HCEC 1CT (cell line): ENCODE measurements around the gene FPR2.
"Not testable (repeated sequence)": the region's sequence is repeated elsewhere in the genome, so short reads cannot be mapped to it uniquely, and the experiment has no call there.

Experiments used
- DNase-seq: peaks from one replicate; pipeline ENCODE4 v3.0.0-alpha.2; 2017

The FPR2 gene

GRCh38 chr19:51740356-51740755, 20.6 kb upstream of the FPR2 start:
- DNase-seq, result no peak

GRCh38 chr19:51742789-51743188, 18.2 kb upstream of the FPR2 start:
- DNase-seq, result no peak

GRCh38 chr19:51743405-51743804, 17.6 kb upstream of the FPR2 start:
- no peak for DNase-seq

DNA sequence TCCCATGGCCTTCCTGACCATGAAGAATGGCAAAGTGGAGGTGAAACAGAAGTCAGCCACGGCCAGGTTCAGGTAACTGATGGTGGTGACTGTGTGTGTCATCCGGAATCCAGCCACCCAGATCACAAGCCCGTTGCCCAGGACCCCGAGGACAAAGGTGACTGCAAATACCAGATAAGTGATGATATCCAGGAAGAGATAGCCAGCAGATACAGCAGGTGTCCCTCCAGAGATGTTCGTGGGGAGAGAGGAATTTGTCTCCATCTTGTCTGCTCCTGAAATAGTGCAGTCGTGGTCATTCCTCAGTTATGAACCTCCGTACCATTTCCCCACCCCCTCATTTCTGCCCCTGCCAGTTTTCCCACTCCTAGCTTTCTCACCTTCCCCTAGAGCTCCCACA, 14.2 kb upstream of the FPR2 start:
- DNase-seq, result no peak

DNA sequence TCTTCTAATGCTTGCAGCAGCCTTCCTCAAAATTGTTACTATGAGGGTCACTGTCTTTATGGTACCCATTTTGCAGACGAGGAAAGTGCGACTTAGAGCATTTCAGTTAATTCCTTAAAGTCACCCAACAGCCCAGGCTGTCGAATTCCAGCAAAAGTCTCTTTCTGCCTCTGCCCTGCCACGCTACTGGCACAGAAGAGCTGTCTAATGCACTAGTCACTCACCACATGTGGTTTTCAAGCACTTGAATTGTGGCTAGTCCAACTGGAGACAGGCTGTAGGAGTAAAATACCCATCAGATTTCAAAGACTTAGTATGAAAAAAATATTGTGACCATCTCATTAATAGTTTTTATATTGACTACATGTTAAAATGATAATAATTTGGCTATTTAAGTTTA, 11.0 kb upstream of the FPR2 start:
- DNase-seq, result no peak

DNA sequence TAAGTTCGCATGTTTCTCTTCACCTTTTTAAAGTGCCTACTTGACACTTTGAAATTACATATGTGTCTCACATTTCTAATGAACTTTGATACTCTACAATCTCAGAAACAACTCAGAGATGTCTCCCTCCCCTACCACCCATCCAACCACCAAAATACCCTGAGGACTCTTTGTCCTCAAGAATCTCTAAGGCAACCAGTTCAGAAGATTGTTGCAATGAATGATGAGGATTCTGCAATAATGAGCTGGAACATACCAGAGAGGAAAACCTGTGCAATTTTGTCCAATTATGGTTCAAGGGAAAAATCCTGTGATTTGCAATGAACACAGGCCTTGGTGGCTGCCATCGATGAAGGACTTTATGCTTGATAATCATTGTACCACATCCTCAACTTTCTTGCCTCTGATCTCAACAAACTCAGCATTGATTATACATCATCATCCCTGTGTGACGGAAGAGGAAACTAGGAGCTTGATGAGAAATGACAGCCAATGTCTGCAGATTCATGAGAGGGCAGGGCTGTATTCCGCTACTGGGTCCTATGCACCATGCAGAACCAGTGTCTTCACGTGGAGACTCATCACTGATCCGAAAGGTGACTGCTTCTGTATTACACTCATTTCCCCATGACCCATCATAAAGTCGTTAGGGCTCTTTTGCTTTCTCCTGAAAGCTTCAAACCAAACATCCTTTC, 10.4 kb upstream of the FPR2 start:
- no peak for DNase-seq

- no peak for DNase-seq
Observed at GRCh38 chr19:51751655-51752054, 9.3 kb upstream of the FPR2 start, which contains the start of gene FPR1. Gene FPR1, minus strand, starts transcription at chr19:51751878. Its CDS starts 4,884 bp downstream, at chr19:51746994.

GRCh38 chr19:51754109-51754508, 6.9 kb upstream of the FPR2 start:
- DNase-seq, result no peak

DNA sequence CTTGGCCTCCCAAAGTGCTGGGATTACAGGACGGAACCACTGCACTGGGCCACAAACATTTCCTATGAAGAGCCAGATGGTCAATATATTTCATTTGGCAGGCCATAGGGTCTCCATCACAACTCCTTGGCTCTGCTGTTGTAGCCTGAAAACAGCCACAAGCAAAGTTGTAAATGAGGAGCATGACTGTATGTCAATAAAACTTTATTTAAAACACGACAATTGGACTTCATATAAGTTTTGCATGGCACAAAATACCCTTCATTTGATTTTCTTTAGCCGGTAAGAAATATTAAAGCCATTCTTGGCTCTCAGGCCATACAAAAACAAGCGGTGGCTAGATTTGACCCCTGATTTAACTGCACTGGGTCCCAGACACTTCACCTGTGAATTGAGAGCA, 6.2 kb upstream of the FPR2 start:
- DNase-seq, result no peak

- DNase-seq, result no peak
Observed at GRCh38 chr19:51755571-51755970, 5.4 kb upstream of the FPR2 start.

GRCh38 chr19:51761696-51762095, 716 bp downstream of the FPR2 start:
- DNase-seq, result no peak

- DNase-seq, result no peak
Observed at GRCh38 chr19:51765086-51765485, 4.1 kb downstream of the FPR2 start.

- no peak for DNase-seq
Observed at GRCh38 chr19:51766461-51766860, 5.5 kb downstream of the FPR2 start.

DNA sequence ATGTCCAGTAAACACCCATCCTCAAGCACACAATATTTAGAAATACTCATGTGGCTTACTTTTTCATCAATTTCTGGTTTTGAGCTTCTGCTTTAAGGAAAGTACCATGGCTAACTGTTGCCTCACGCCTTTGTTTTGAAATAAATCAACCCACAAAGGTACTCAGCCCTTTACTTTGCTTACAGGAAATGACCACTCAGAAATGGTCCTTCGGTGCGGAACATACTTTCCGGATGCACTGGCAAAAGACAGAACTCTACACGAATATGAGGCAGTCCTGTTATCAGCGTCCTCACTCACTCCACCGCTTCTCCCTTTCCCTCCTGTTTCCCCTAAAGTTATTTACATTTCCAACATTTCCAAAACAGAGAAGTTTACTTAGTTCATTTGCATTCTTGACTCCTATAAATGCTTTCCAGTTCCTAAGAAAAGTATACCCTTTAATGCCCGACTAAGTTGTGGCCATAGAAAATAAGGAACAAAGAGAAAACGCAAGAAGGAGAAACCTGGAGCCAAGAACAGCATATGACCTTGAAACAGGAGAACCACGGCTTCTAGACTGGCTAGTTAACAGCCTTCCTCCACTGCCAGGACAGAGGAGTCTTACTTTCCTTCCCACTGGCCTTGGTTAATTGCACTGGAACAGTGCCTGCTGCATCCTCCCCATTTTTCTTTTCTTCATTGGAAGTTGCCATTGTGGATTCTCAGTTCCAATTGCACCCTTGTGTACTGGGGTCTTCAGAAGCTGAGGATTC, 10.6 kb downstream of the FPR2 start:
- DNase-seq, result no peak

DNA sequence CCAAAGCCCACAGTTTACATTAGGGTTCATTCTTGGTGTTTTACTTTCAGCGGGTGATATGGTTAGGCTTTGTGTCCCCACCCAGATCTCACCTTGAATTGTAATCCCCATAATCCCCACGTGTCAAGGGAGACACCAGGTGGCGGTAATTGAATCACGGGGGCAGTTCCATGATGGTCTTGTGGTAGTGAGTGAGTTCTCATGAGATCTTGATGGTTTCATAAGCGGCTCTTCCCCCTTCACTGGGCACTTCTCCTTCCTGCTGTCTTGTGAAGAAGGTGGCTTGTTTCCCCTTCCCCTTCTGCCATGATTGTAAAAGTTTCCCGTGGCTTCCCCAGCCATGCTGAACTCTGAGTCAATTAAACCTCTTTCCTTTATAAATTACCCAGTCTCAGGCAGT, 12.0 kb downstream of the FPR2 start:
- DNase-seq, result no peak

- not testable (repeated sequence) for DNase-seq
Observed at GRCh38 chr19:51776561-51776960, 15.6 kb downstream of the FPR2 start.

GRCh38 chr19:51777570-51778462, 16.8 kb downstream of the FPR2 start:
- DNase-seq, result peak; percentile 66

DNA sequence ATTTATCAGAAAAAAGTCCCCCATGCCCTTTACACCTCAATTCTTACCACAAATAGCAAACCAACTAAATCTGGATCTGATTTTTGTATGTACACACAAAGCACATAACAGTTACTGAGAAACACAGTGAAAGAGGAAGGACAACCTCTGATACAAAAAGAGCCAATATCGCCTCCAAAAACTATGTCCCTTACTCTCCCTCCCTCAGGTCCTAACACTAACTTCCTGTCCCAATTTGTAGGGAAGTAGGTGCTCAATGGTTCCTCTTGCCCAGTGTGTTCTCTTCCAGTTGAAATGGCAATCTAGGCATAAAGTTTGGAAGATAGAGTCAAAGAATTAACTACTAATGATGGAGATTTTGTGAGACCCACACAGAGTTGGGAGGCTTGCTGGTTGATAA, 18.2 kb downstream of the FPR2 start:
- no peak for DNase-seq

DNA sequence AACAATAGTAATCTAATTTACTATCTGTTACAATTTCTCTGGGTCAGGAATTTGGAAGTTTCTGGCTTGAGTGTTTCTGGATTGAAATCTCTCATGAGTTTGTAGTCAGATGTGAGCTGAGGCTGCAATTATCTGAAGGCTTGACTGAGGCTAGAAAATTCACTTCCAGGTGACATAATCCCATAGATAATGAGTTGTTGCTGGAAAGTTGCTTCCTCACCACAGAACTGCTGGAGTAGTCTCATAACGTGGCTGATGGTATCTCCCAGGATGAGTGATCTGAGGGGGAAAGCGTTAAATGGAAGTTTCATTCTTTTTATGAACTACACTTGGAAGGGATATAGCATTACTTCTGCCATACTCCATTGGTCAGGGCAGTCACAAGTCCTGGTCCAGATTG, 18.7 kb downstream of the FPR2 start:
- DNase-seq, result no peak

- no peak for DNase-seq
Observed at GRCh38 chr19:51780270-51780669, 19.3 kb downstream of the FPR2 start.

DNA sequence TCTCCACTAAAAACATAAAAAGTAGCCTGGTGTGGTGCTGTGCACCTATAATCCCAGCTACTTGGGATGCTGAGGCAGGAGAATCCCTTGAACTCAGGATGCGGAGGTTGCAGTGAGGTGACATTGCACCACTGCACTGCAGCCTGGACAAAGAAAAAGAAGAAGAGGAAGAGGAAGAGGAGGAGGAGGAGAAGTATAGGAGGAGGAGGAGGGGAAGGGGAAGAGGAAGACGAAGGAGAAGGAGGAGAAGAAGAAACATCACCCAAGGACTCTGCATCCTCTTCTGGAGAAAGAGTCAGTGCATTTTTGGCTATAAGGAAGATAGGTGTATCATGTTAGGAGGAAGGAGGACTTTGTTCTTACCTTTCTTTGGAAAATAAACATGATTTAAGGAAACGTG, 21.0 kb downstream of the FPR2 start:
- no peak for DNase-seq

GRCh38 chr19:51783372-51783771, 22.4 kb downstream of the FPR2 start:
- no peak for DNase-seq

- DNase-seq, result no peak
Observed at GRCh38 chr19:51784109-51784785, 23.3 kb downstream of the FPR2 start.
